Tibial nerve (tissue), 3 donors: ENCODE data around the gene CHMP1A.

ENCODE experiments used
- POLR2A ChIP-seq, 2 donors: fragments of 450-650 bp; IDR thresholded peaks; one replicate each; pipeline ENCODE4 v1.6.1; 2017; ENCODE audit warnings: antibody characterized with exemption in 2 of 2, mild to moderate bottlenecking in 2 of 2, moderate library complexity in 2 of 2
- TF ChIP-seq, protein P1 (sequence below), 5 experiments: fragments of 200-600 bp in 3 of 5; fragments of 450-650 bp in 2 of 5; sonication (generic) in 3 of 5; IDR thresholded peaks; one replicate each; pipeline ENCODE4 v1.5.1; 2016 to 2019; ENCODE audit warnings: antibody characterized with exemption in 5 of 5, mild to moderate bottlenecking in 3 of 5, moderate library complexity in 2 of 5

DNA sequence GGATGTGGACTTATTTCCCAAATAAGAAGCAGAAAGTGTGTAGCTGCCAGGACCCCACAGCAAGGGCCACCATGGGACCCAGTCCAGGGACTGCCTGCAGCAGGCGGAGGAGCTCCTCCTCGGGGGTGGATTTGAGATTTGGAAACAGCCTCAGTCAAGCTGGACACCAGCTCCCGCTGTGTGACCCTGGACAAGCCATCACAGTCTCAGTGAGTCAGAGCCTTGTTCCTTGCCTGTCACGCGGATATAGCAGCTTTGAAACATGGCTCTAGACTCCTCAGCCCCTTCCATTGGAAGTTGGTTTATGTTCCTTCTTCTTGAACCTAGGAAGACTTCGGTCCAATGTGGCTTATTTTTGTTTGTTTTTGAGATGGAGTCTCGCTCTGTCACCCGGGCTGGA lies 56.6 kb downstream of the CHMP1A start:
- TF ChIP-seq, protein P1, sequence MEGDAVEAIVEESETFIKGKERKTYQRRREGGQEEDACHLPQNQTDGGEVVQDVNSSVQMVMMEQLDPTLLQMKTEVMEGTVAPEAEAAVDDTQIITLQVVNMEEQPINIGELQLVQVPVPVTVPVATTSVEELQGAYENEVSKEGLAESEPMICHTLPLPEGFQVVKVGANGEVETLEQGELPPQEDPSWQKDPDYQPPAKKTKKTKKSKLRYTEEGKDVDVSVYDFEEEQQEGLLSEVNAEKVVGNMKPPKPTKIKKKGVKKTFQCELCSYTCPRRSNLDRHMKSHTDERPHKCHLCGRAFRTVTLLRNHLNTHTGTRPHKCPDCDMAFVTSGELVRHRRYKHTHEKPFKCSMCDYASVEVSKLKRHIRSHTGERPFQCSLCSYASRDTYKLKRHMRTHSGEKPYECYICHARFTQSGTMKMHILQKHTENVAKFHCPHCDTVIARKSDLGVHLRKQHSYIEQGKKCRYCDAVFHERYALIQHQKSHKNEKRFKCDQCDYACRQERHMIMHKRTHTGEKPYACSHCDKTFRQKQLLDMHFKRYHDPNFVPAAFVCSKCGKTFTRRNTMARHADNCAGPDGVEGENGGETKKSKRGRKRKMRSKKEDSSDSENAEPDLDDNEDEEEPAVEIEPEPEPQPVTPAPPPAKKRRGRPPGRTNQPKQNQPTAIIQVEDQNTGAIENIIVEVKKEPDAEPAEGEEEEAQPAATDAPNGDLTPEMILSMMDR (IDR thresholded peaks at IDR 0.05): no peak
- no peak for TF ChIP-seq POLR2A (IDR thresholded peaks at IDR 0.05)
